Occipital lobe (tissue), 2 donors: ENCODE results near the gene ASIC5. TPM values are rescaled to one million over a fixed set of nuclear protein-coding genes. Genes with fewer than 3 reads are reported as not detected.

Experiments used
- DNase-seq: peaks from one replicate; lab custom pipeline; 2025; lab: John Stamatoyannopoulos, UW
- total RNA-seq: library from RNA; depleted of rRNA; stranded (reverse); fragments of >200 nt; gene quantifications from one replicate; pipeline ENCODE4 v1.2.3, GENCODE V29; 2014

Gene ASIC5
- total RNA-seq, 1 donor from 2014 or later: not detected

GRCh38 chr4:155881555-155881954 is 15.5 kb upstream of the ASIC5 start:
- DNase-seq: no peak

GRCh38 chr4:155879767-155880166 is 13.7 kb upstream of the ASIC5 start:
- DNase-seq: no peak

GRCh38 chr4:155878611-155879010 is 12.5 kb upstream of the ASIC5 start:
- no peak for DNase-seq

GRCh38 chr4:155877971-155878370 is 11.9 kb upstream of the ASIC5 start:
- no peak for DNase-seq

GRCh38 chr4:155875878-155876277 is 9.8 kb upstream of the ASIC5 start:
- DNase-seq: no peak

GRCh38 chr4:155855897-155856296 is 10.2 kb downstream of the ASIC5 start:
- no peak for DNase-seq

- no peak for DNase-seq
These were observed 11.4 kb downstream of the ASIC5 start for GRCh38 chr4:155854582-155855226.

GRCh38 chr4:155853189-155853588 is 12.9 kb downstream of the ASIC5 start:
- no peak for DNase-seq

- no peak for DNase-seq
These were observed 17.0 kb downstream of the ASIC5 start for GRCh38 chr4:155849042-155849441.

GRCh38 chr4:155846929-155847328 is 19.1 kb downstream of the ASIC5 start:
- no peak for DNase-seq

GRCh38 chr4:155842080-155842479 is 24.0 kb downstream of the ASIC5 start:
- DNase-seq: no peak

GRCh38 chr4:155837203-155837796 is 28.8 kb downstream of the ASIC5 start:
- DNase-seq: no peak

- DNase-seq: no peak
These were observed 33.4 kb downstream of the ASIC5 start for GRCh38 chr4:155832664-155833063.

- DNase-seq: no peak
These were observed 37.4 kb downstream of the ASIC5 start for GRCh38 chr4:155828628-155829027.

- no peak for DNase-seq
These were observed 43.5 kb downstream of the ASIC5 start for GRCh38 chr4:155822572-155822971.

- no peak for DNase-seq
These were observed 45.1 kb downstream of the ASIC5 start for GRCh38 chr4:155820887-155821518.

- DNase-seq: no peak
These were observed 47.0 kb downstream of the ASIC5 start for GRCh38 chr4:155819066-155819465.

GRCh38 chr4:155818639-155819038 is 47.4 kb downstream of the ASIC5 start:
- DNase-seq: no peak

- DNase-seq: no peak
These were observed 55.0 kb downstream of the ASIC5 start for GRCh38 chr4:155811083-155811482.

- no peak for DNase-seq
These were observed 56.2 kb downstream of the ASIC5 start for GRCh38 chr4:155809835-155810234.

GRCh38 chr4:155807021-155807420 is 59.1 kb downstream of the ASIC5 start:
- DNase-seq: no peak

- no peak for DNase-seq
These were observed 61.1 kb downstream of the ASIC5 start for GRCh38 chr4:155805016-155805415.
